Dermis blood vessel endothelial cell (primary cell): ENCODE results near the gene AGBL3. TPM values are rescaled to one million over a fixed set of nuclear protein-coding genes. Genes with fewer than 3 reads are reported as not detected.
"Not testable (repeated sequence)": the region's sequence is repeated elsewhere in the genome, so short reads cannot be mapped to it uniquely, and the experiment has no call there.

Experiments used
- DNase-seq: peaks from one replicate; pipeline ENCODE4 v3.0.0; 2010
- total RNA-seq: library from RNA; depleted of rRNA; stranded (reverse); fragments of >200 nt; gene quantifications from 2 replicates; pipeline ENCODE4 v1.2.3, GENCODE V29; 2014

The AGBL3 gene
- total RNA-seq, 1 donor from 2014 or later: 1.7 TPM

DNA sequence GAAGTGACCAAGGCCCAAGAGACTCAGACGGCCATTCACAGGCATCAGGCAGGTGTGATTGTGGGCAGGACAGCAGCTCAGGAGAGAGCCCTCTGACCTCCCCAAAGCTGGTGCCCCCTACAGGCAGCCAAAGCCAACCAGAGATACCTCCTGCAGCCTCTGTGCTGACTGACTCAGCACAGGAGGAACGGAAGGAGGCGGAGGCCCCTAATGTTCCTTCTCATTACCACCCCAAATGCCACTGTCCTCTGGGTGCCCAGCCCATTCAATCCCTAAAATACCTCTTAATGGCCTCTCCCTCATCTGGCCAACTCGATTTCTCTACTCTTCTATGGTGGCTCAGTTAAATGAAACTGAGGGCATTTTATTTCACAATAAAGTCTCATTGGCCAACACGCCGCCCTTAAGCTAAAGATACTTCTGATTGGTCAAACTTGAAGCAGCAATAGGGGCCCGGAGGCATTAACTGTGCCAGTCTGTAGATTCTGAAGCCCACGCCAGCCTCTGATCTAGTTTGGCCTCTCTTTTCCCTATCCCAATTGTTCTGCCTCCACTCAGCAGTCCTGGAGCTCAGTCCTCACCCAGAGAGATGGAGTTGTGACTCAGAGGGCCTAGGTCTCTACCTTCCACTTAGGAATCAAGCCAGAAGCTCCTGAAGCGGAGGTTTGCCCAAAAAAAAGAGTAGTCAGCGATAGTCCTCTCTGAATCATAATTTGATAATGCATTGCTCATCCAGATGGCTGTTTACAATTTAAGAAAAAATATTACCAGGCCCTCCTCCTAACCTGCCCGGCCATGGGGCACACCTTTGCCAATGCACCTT is 183.0 kb downstream of the AGBL3 start:
- DNase-seq: peak; percentile 63

GRCh38 chr7:135169964-135170273 is 183.6 kb downstream of the AGBL3 start:
- no peak for DNase-seq

- DNase-seq: peak; percentile 95
Observed at GRCh38 chr7:135170274-135170997, 184.1 kb downstream of the AGBL3 start, which contains the start of gene CYREN. Gene CYREN, minus strand, starts transcription at chr7:135170707. Its CDS starts 1,785 bp downstream, at chr7:135168922.

GRCh38 chr7:135170998-135171481 is 184.7 kb downstream of the AGBL3 start:
- not testable (repeated sequence) for DNase-seq

DNA sequence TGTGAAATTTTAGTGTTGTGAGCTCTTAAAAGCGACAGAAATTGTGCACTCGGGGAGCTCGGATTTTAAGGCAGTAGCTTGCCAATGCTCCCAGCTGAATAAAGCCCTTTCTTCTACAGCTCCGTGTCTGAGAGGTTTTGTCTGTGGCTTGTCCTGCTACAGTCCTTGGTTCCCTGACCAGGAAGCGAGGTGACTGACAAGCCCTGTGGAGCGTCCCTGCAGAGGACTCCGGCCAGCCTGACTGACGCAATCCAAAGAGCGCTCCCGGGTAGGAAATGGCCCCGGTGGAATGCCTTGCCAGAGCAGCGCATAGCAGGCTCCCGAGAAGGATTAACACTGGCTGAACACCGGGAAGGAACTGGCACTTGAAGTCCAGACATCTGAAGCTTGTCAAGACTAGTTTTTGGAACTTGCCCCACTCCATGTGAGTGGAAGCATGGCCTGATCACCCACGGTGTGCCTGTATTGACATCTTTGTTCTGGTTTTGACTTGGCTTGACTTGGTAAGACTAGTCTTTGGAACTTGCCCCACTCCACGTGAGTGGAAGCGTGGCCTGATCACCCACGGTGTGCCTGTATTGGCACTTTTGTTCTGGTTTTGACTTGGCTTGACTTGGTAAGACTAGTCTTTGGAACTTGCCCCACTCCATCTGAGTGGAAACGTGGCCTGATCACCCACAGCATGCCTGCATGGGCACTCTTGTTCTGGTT is 185.4 kb downstream of the AGBL3 start:
- peak; percentile 31 for DNase-seq

GRCh38 chr7:135173916-135174315 is 187.6 kb downstream of the AGBL3 start:
- not testable (repeated sequence) for DNase-seq

- DNase-seq: no peak
Observed at GRCh38 chr7:135174941-135175340, 188.6 kb downstream of the AGBL3 start.

GRCh38 chr7:135175931-135176330 is 189.6 kb downstream of the AGBL3 start:
- DNase-seq: no peak

DNA sequence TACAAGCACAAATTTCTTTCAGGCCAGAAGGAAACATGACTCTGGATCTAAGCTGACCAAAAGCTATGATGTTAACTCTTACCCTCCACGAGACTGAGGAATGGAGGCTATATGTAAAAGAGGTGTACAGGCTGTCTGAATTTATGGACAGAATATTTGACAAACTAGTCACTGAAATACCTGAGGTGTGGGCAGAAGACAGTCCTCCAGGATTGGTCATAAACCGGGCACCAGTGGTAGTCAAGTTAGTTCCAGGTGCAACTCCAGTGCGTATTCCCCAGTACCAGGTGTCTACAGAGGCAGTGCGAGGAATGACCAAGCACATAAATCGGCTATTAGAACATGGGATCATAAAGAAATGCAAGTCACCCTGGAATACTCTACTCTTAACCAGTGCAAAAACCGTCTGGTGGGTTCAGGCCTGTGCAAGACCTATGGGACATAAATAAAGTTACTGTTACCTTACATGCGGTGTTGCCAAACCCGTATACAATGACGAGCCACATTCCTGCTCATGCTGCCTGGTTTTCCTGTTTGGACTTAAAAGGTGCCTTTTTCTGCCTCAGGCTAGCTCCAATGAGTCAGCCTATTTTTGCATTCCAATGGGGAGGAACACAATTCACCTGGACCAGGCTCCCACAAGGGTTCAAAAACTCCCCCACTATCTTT is 190.9 kb downstream of the AGBL3 start:
- no peak for DNase-seq

DNA sequence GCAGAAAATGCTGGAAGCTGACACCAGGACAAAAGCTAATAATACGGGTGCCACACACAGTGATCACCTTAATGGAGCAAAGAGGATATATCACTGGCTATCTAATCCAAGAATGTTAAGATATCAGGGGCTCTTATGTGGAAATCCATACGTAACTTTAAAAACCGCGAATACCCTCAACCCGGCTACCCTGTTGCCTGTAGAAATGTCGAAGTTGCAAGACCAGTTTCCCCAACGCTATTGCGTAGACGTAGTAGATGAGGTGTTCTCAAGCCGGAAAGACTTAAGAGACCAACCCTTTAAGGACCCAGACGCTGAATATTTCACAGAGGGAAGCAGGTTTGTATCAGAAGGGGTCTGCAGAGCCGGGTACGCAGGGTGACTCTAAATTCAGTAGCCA is 192.1 kb downstream of the AGBL3 start:
- no peak for DNase-seq

DNA sequence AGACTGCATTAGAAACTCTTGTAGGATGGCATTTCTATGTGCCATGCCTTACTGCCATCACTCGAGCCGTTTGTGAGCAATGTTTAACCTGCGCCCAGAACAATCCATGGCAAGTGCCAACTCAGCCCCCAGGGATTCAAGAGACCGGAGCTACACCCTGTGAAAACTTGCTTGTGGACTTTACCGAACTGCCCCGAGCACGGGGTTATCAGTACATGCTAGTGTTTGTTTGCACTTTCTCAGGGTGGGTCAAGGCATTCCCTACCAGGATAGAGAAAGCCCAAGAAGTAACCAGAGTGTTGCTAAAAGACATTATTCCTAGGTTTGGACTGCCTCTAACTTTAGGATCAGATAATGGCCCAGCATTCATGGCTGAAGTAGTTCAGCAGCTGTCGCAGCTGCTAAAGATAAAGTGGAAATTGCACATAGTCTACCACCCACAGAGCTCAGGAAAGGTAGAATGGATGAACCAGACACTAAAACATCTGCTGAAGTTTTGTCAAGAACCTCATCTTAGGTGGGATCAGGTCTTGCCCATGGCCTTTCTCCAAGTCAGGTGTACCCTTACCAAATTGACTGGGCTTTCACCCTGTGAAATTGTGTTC is 193.1 kb downstream of the AGBL3 start:
- DNase-seq: no peak

- no peak for DNase-seq
Observed at GRCh38 chr7:135180122-135180521, 193.8 kb downstream of the AGBL3 start.

DNA sequence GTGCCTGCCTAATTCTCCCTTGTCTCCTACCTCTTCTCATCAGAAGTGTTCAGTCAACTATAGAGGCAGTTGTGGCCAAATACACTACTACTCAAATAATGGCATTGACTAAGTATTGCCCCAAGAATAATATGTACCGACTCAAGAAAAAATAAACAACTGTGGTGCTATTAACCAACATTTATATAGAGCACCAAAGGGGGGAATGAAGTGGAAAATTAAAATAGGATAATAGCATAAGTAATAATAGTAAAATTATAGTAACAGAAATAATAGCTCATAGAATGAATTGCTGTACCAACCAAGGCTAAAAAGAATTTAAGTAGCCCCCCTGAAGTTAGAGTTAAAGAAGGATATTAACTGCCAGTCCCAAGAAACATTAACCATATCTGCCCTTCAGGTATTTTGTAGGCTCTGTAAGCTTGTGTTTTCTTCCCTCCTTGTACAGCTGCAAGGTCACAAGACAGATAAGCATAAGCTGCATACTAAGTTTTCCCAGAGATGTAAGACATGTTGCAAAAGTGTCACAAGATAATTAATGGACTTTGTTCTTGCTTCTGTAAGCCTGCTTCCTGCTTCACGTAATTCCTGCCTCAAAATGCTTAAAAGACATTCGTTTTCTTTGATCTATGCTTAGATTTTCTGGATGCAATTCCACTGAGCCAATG is 195.1 kb downstream of the AGBL3 start:
- no peak for DNase-seq

DNA sequence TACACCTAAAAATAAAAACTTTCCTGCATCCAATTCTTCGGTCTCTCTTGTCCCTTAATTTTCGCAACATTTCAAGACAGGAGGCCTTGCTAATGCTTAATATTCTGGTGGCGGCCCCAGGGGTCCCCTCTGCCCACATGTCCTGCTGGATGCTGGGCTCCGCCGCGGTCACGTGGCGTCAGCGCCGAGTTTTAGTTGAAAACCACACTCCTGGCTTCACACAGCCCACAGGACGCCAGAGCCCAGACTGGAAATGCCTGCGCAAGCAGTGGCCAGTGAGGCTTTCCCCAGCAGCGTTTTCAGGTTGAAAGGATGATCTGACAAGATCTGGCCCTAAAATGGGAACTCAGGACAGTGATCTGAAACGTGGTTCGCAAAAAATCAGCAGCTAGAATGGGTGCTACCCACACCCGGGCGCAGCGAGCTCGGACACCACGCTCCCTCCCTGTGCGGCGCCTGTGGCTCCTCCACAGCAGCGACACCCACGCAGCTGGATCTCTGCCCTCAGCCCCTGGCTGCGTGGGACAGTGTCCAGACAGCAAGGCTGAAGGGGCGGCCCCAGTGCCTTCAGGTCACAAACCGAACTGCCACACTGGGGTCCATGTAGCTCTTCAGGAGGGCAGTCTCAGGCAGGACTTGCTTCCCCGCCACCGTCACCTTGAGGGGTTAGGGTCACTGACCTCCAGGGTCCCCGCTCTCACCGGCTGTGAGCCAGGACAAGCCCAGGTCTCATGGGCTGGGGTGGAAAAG is 195.8 kb downstream of the AGBL3 start:
- DNase-seq: no peak

GRCh38 chr7:135183478-135183877 is 197.2 kb downstream of the AGBL3 start:
- DNase-seq: no peak

- no peak for DNase-seq
Observed at GRCh38 chr7:135184254-135184841, 198.0 kb downstream of the AGBL3 start.
